NCI-H69 (cell line): Measurements from ENCODE around the gene MRM2.

Source experiments
- DNase-seq: peaks from one replicate; lab custom pipeline; 2025; lab: John Stamatoyannopoulos, UW

The MRM2 gene

DNA sequence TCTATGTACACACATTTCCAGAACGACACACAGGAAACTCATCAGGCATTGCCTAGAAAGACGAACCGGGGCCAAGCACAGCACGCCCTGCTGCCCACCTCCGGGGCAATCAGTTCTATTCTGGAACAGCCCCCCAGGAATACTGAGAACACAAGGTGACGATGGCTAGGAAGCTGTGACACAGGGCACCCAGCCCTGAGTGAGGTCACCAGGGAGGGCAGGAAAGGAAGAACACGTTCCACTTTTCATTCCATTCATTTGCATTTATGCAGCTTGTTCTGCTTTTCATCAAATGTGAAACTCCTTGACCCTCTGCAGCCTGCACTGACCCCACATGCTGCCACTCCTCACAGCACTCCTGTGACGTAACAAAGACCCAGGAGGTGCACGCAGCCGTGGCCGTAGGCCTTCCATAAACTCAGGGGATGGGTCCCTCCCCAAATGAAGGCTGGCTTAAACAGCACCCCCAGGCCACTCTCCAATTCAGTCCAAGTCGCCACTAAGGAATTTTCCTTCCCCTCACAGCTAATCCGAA, 38.2 kb downstream of the MRM2 start:
- DNase-seq, result no peak

DNA sequence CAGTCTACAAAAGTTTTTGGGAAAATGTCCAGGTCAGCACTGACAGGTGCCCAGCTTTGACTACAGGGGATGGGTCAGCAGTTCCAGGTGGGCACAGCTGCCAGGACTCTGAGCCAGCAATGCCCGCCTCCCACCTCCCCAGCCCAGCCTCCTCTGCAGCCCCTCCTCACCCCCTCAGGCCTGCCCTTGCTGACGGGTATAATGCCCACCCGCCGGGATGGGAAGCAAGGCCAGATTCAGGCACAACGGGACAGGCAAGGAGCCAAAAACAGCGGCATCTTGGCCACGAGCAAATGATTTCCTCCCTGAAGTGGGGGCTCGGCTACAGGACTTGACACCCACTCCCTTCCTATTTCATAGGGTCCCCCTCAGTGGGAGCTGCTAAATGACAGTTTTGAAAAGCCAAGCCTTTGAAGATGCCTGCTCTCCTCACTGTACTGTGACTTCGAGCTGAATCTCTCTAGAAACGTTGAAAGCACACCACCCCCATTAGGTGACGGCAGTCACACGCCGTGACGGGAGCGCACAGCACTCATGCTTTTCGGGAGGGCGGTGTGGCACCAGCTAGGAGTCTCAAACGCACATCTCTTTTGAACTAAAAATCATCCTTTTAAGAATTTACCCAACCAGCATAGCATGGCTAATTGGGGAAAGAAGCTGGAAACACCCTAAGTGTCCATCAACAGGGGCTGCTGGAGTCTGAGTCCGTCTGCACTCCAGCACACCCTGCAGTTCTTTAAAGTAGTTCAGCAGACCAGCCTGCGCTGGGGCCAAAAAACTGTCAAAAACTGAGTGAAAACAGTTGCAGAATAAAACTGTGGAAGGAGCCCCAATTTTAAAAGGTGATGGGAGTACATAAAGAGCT, 38.9 kb downstream of the MRM2 start:
- no peak for DNase-seq

DNA sequence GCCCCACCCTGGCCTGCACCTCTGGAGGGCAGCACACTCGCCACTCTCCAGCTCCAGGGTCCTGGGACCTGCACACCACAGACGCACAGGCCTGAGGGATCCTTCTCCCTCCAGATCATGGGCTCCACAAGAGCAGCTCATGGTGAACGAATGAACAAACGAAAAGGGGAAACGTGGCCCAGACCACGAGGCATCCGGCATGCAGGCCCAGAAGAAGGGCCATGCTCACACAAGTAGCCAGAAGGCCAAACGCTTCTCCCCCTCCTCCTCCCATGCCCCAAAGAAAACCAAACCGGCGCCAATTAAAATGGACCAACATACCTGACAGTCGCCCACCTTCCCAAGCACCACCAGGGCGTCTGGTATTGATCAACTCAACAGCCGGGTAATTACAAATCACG, 39.6 kb downstream of the MRM2 start:
- DNase-seq, result no peak

DNA sequence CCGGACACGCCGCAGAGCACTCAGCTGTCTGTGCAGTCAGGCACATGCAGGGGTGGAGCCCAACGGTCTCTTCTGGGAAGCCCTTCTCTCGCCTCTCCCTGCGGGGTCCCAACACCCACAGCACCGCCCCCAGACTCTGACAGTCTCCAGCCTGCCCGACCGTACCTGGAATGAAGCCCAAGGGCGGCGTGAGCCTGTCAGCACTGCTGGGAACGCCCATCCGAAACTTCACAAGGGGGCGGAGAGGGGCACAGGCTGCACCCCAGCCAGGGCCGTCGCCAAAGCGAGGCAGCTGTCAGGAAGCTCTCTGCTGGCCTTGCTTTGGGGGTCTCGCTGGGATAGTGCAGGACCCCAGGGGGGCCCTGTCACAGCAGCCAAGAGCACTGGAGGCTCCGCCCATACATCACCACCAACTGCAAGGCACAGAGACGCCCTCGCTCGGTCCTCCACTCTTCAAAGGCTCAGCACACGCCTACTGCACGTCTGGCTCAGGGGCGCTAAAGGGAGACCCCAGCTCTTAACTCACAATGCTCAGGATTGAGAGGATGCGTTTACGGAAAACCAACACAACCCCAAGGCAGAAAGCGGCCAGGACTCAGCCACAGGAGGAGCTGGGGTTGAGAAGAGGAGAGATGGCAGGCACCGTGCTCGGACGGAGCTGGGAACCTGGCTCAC, 40.2 kb downstream of the MRM2 start:
- no peak for DNase-seq

DNA sequence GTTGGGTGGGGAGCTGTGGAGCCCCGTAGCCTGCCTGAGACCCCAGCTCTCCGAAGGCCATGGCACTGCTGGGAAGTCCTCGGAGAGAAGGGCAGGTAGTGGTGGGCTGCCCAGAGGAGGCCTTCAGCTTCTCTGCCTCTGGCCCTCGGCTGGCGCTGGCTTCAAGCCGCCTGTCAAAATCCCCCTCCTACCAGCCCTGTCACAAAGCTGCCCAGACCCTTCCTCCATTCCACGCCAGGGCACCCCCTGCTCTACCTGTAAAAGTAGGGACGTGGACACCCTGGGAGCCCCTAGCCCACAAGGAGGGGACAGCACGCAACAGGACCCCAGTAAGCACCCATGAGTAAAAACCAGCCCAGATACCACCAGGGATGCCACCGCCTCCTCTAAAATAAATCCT, 40.9 kb downstream of the MRM2 start:
- DNase-seq, result no peak

DNA sequence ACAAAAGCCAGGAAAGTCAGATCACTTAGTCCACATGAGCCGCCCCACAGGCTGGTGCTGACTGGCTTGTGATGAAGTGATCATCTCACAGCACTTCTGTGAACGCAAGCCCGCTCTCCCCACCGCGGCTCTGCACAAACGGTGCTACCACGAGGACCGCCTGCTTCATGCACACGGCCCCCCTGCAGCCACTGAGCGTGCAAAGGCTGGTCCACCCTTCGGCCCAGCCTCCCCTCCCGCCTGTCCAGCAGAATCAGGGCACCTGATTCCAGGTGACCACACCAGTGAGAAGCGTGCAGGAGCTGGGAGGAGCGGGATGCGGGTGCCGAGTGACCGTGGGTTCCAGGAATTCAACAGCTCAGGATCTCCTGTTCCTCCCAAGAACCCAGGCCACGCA, 41.4 kb downstream of the MRM2 start:
- DNase-seq, result no peak

DNA sequence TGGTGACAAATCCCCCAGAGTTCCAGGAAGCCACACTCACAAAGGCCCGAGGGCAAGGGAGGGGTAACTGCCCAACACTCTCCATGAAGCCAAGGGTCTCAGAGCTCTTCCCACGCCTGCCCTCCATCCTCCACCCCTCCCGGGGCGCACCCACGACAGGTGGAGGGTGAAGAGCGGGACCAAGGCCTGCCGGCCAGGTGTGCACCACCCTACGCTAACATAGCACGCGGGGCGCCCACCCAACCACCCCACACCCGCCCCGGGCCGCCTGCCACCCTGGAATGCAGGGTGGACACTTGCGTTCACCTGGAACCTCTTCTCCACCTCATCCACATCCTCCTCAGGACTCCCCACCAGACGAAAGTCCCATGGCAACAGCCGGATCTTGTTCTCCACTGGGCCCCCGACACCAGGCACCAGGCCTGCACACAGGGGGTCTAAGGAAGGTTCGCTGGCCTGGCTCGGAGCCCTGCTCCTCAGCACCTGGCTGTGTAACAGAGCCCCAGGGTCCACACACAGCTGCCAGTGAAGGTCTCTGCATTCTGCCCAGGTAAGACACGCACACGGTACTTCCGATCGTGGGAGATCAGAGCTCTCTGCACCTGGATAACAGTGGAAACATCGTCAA, 41.9 kb downstream of the MRM2 start:
- no peak for DNase-seq

DNA sequence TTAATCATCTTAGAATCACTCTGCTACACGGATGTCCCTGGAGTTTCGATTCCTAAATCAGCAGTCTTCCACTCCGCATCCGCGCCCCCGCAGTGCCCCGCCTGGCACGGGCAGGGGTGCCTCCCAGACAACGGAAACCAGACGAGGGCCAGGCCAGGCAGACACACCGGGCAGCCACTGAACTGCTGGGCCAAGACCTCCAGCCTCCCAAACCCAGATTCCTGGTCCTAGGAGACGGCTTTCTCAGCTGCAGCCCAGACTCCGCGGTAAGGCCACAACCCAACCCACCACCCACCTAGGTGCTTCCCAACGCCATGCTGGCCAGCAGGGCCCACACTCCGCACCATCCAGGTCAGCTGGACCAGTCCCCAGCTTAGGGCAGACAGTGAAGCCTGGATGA, 42.5 kb downstream of the MRM2 start:
- DNase-seq, result no peak

DNA sequence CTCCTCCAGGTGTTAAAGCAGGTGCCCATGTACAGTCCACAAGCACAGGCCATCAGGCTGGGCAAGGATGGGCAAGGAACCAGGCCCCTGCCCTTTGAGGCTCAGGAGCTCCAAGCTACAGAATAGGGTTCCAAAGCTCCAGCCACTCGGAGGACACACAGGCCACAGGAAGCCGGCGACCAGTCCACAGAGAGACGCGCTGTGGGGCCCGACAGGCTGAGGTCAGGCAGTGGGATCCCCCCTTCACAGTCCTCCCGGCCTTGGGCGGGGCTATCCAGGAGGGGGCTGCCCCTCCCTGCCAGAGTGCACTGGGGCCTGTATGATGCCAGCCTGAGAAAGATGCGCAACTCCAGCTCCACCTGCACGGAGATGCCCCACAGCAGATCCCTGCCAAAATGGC, 43.2 kb downstream of the MRM2 start:
- no peak for DNase-seq

DNA sequence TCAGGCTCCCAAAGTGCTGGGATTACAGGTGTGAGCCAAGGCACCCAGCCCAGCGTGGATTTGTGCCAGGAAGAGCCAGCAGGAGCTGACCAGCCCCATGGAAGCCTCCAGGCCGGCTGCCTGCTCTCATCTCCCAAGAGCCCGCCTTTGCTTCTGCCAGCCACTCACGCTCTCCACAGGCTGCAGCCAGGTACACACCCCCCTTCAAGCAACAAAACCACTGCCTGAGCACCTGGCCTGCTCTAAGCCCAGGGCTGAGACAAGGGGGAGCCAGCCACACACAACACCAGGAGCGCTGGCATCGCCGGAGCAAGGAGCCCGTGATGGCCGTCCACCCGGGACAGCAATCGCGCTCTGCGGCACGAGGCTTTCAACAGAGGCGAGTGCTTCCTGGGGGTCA, 43.8 kb downstream of the MRM2 start:
- DNase-seq, result peak; percentile 90

DNA sequence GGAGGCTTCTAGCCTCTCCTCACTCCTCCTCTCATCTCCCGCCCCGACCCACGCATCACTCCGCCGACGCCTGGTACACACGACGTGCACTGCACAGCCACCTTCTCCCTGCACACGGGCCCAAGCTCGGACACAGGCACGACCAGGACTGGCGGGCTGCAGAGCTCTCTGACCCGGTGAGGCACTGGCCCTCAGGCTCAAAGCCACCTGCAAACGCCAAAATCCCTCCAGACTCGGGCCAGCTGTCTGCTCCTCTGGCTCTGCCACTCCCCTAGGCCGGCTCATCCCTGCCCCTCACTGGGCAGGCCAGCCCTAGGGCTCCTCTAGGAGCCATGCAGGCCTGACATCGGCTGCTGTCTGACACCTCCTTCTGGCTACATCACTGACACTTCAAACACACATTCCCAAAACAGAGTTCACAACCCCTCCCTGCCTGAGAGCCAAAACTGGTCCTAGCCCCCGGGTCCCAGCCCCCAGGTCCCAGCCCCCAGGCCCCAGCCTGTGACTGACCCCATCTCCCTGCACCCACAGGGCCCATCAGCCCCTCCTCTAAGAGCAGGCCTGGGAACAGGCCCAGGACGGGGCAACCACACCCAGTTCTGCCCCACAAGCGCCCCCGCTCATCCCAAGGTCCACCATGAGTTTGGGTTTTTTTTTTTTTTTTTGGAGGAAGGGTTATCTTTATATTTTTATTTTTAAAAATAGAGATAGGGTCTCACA, 44.4 kb downstream of the MRM2 start:
- no peak for DNase-seq

DNA sequence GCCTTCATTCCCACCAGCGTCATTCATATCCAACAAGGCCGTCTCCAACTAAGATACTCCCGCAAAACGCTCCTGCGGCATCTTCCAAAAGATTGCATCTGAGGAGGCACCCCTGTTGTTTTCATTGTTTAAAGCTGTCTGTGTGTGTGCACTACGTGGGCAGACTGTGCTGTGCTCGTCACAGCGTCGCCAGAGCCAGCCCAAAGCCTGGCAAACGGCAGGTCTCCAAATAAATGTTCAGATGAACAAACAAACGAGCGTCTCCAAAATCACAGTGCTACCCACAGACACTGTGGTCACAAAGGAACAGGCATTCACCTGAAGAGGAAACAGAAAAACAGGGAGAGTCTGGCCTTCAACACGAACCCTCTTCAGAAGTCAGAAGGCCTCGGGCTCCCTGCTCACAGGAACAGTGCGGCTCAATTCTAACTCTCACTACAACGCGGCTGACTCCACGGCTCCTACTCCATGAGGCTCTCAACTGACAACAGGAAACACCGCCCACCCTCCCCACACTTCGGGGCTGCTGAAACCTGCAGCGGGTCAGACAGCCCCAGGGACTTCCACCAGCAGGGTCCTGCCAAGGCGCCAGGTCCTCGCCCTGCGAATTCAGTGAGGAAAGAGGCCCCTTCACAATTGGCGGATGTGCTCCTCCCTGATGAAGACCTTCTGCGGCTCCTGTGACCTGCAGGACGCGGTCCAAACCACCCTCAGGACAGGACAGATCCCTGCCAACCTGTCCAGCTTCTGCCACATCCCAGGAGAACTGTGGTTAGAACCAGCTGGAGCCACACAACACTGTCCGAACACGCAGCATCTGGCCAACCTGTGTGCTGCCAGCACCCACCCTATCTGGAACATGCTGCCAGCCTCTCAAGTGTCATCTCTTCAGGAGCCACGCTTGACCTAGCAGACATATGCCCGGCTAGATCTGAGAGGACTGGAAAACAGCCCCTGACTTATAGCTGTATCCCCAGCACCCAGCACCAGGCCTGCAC, 45.3 kb downstream of the MRM2 start:
- no peak for DNase-seq

DNA sequence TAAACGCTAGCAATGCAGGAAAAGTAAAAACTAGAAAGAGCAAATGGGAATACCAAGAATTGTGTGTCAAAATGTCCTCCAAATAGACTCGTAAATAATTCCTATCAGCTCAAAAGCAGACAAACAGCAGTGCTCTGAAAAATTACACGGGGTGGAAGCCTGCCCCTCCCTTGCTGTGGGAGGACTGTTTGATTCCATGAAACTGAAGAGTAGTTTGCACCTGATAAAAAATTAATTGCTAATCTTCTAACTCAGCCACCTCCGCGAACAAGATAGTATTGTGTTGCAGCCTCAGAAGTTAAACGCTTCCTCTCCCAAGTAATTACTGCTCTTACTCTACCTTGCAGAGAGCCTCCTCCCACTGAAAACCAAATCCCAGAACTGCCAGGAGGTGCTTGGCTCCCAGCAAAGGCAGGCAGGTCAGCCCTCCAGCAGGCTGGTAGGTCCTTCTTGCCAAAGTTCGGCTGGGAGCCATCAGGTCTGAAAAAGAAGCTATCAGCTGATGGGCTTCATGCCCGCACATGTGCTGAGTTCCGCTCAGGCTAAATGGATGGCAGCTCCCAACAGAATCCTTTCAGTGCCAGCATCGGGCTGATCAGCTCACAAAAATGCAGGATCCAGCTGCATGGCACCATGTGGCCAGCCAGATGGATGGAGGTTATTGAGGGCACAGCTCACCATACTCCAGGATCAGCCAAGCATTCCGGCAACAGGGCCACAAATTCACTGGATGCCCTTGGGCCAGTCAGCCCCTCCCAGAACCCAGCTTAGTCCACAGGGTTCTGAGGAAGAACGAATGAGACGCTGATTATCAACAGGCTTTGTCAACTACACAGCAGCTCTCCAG, 46.4 kb downstream of the MRM2 start:
- peak; percentile 24 for DNase-seq

DNA sequence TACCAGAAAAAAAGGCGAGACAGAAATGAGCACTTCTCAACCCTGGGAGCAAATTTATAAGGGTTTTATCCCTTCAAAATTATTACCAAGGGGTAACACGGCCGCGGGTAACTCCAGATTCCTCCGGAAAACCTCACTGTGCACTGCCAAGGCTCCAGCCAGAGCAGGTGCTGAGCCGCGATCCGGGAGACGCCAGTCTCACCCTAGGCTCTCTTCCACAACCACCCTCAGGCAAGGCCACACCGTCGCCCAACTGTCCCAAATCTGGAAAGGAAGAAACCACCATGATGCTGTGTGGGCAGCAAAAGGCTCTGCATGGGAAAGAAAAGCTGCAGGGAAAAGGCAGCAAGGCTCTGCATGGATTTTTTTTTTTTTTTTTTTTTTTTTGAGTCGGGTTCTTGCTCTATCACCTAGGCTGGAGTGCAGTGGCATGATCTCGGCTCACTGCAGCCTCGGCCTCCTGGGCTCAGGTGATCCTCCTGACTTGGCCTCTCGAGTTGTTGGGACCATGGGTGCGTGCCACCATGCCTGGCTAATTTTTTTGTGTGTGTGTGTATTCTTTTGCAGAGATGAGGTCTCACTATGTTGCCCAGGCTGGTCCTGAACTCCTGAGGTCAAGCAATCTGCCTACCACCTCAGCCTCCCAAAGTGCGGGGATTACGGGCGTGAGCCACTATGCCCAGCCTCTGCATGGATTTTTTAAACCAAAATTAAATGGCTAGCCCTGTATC, 48.3 kb downstream of the MRM2 start:
- peak; percentile 81 for DNase-seq

DNA sequence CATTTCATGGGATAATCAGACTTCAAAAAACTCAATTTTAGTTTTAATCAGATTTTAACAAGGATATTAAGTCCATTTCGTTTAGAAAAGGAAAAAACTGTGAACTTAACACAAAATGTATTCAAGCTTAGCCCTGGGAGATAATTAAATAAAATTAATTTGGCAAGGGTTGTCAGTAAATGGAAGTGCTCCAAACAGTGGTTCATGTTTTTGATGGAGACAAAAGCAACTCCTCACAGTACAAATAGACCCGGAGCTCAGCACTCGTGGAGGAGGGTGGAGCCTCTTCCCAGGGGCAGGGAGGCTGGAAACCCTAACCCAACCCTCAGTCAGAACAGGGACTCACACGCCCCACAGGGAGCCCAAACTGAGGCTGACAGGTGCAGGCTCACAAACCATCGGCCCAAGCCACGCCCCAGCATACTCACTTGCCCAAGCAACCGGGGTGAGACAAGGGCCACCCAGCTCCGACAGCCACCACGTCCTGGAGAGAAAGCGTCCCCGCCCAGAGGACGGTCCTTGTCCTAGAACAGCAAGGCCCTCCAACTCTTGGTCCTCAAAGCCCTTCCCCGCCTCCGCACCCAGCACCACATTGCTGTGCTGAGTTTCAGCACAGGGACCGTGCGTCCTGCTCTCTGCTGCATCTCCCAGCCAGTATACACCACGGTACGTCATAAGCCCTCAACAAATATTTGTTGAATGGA, 49.0 kb downstream of the MRM2 start:
- DNase-seq, result peak; percentile 95

DNA sequence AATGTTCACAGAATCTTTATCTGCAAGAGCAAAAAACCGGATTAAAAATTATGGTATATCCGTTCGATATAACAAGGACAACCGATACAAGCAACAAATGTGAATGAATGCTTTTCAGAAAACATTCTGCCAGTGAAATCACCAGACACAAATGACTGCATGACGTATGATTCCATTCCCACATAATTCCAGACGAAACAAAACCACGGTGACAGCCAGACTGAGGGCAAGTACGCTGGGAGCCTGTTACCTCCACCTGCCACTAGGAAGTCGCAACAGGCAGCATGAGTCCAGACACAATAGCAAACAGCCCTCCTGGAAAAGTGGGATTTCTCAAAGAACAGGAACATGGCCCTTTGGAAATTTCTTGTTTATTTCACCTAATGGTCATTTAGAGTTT, 51.0 kb downstream of the MRM2 start:
- peak; percentile 82 for DNase-seq

DNA sequence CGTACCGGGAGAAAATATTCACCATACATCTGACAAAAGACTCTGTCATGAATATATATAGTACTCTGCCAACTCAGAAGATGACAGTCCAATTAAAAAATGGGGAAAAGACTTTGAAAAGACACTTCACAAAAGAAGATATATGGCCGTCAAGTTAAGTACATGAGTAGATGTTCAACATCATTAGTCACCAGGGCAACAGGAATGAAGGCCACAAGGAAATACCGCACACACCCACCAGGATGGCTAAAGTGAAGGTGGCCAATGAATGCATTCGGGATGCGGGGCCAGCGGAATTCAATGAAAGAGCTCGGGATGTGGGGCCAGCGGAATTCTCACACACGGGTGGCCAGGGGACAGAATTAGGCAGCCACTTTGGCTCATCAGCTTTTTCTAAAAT, 51.5 kb downstream of the MRM2 start:
- peak; percentile 88 for DNase-seq

DNA sequence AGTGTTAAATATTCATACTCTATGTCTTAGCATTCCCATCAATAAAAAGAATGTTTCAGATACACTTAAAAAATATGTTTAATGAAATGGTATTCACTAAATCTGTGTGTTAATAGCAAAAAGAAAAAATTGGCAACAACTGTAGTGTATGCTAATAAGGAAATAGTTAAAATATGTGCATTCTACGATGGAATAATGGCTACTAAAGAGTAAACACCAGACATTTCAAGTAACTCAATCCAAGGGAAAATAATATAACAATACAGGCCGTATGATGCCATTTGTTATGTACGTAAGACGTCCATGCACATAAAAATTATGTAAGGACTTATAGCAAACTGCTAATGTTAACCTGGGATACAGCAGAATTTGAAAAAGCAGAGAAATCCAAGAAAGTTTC, 55.8 kb downstream of the MRM2 start:
- no peak for DNase-seq

DNA sequence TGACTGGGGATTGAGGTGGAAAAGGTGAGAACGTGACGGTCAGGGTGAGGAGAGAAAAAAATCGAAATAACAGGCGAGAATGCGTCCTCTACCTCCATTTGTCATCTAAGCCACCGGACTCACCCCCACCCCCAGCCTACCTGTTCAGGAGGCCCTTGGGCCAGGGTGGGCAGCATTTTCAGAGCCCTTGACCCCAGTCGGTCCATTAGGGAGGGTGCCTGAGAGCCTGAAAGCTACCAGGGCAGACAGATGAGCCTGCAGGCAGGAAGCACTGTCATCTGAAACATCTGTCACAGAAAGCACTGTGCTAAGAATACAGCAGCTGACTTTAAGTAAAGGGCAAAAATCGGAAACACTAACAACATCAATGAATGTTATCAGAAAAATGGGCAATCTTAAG, 56.3 kb downstream of the MRM2 start:
- peak; percentile 41 for DNase-seq
